Measurements from ENCODE around the gene RAP1GAP.

Gene RAP1GAP

GRCh38 chr1:21669258-21670058 lies at the start of gene RAP1GAP:
RAP1GAP (minus strand) TSS chr1:21669357; CDS start chr1:21620032, 49,325 bp downstream.
- DNase-seq (ENCODE audit: low read depth), result no peak

- no peak for DNase-seq (ENCODE audit: low read depth)
These were observed 47.0 kb upstream of the RAP1GAP start for GRCh38 chr1:21716169-21716568.

DNA sequence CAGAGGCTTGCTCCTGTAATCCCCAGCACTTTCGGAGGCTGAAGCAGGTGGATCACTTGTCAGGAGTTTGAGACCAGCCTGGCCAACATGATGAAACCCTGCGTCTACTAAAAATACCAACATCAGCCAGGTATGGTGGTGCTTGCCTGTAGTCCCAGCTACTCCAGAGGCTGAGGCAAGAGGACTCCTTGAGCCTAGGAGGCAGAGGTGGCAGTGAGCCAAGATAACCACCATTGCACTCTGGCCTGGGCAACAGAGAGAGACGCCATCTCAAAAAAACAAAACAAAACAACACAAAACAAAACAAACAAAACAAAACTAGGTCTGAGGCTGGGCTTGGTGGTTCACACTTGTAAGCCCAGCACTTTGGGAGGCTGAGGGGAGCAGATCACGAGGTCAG lies 38.7 kb upstream of the RAP1GAP start:
- no peak for DNase-seq (ENCODE audit: low read depth)

GRCh38 chr1:21707086-21707840 lies 38.1 kb upstream of the RAP1GAP start:
- no peak for DNase-seq (ENCODE audit: low read depth)

DNA sequence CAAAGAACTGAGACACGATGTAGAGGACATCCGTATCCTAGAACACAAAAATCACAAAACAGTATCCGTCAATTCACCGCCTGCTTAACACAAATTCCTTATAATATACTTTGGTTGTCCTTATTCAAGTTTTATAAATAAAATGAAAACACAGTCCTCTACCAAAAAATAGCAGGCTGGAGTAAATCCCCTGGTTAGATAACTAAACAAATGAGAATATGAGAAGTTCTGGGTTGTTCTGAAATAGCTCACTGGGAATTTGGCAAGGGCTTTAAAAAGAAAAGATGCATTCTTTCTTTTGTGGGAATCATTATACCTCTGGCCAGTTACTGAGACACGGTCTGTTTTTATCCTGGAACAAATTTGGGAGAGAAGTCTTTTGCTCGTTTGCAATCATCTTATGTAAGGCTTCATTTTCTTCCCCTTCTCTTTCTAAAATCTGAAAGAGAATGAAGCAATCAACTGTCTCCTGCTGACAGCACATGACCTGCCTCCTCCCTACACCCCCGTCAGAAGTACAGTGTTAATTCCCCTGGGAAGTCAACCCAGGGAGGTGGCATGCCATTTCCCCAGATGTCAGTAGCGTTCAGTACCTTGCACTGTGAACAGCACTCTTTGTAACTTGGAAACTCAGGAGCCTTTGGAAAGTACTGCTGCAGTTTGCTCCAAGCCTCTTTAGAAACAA lies 37.1 kb upstream of the RAP1GAP start:
- no peak for DNase-seq (ENCODE audit: low read depth)

DNA sequence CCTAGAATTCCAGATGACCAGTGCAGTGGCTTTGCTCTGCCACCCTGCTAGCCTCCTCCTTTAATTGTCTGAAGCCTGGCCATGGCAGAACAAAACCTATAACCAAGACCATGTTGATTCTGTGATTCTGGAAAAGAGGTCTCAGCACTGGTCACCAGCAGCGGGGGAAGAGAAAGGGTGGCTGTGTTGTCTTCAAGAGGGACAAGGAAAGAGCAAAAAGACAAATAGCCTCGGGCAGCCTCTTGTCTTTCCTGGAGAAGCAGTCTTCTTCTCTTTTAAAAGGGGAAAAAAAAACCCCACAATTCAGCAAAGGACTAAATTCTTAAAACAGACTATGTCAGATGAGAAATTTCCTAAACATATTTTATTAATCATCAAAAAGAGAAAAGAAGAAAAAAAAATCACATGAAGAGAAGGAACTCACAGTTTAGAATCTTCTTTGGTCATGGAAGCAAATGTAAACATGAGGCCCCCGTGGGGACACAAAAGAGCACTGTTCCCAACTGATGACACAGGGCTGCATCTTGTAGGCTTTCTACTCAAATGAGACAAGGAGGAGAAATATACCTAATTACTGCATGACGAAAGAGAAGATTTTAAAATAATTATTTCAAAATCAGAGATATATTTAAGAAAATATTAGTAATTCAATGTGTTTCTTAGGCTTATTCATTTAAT lies 36.3 kb upstream of the RAP1GAP start:
- DNase-seq (ENCODE audit: low read depth), result no peak

DNA sequence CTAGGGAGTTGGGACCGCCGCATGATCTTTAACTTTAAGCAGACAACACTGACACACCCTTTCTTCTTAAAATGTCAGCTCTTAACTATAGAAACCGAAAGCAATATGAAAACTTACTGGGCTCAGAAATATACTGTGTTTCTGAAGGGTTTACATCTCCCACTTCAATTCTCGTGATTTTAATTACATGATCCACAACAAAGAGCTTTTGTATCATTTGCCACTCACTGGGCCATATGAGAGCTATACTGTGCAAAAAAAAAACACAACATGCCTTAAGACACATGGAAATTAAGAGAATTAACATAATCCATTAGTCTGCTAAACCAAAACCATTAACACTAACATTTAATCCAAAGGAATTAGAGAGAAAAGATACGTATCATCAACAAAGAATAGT lies 35.0 kb upstream of the RAP1GAP start:
- DNase-seq (ENCODE audit: low read depth), result no peak

DNA sequence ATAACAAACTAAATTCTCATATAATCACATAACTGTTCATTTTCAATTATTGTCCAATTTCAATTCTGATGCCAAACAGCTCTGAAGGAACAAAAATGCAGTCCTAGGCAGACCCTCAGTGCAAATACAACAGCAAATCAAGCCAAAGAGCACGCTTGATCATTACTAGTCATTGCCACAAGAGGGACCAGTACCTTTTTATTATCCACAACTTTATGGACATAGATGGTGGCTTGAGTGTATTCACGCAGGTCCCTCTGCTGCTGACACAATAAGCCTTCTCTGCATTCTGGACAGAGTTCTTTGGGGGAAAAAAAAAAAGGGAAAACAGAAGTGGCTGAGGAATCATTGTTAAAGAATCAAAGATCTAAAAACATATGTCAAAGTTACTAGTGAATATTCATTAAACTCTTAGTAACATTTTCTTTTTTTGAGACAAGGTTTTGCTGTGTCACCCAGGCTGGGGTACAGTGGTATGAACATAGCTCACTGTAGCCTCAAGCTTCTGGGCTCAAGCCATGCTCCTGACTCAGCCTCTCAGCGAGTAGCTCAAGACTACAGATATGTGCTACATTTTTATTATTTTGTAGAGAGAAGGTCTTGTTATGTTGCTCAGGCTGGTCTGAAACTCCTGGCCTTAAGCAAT lies 34.3 kb upstream of the RAP1GAP start:
- DNase-seq (ENCODE audit: low read depth), result no peak

- no peak for DNase-seq (ENCODE audit: low read depth)
These were observed 33.6 kb upstream of the RAP1GAP start for GRCh38 chr1:21702780-21703179.

DNA sequence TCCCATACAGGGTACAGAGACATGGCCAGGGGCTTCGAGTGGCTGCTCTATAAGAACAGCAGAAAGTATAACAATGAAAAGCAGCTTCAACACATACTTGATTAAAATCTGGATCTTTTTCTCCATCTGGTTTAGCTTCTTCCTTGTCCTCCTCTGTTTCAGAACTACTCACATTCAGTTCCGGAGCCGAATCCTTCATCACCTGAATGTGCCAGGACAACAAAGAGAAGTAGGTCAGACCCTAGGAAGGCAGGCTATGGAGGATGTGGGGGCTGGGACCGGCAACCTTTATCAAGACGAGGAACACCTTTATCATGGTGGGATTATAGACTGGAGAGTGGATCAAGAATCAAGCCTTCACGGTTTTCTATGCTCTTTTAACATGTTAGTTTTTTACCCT lies 32.2 kb upstream of the RAP1GAP start:
- no peak for DNase-seq (ENCODE audit: low read depth)

DNA sequence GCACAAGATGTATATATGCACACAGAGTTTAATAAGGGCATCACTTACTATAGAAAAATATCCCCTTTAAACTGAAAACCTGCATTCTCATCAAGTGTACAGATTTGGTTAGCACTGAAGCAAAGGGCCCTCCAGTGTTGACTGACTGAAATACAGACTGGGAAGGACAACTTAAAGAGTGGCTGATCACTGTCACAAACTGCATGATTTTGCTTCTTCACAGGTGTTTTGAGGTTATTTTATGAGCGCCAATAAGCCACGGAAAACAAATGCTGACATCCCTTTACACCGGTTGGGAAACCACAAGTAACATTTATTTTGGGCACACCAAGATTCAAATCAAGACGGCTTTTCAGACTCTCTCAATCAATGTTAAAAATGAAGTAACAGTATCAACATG lies 30.9 kb upstream of the RAP1GAP start:
- DNase-seq (ENCODE audit: low read depth), result no peak

DNA sequence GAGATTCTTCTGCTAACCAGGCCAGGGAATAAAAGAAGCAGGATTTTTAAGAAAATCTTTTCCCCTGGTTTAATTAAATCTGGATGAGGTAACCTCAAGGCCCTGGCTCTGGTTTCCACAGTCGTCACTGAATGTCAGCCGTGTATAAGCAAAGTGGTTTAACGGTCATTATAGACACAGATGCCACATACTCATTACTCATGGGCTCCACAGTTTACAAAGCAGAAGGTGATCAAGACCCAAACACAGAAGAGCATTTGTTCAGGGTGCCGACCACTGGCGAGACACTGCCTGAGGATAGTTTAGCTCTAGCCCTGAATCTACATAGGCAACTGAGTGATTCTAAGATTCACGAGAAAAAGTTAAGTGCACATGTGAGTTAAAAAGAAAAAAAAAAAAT lies 27.8 kb upstream of the RAP1GAP start:
- no peak for DNase-seq (ENCODE audit: low read depth)

DNA sequence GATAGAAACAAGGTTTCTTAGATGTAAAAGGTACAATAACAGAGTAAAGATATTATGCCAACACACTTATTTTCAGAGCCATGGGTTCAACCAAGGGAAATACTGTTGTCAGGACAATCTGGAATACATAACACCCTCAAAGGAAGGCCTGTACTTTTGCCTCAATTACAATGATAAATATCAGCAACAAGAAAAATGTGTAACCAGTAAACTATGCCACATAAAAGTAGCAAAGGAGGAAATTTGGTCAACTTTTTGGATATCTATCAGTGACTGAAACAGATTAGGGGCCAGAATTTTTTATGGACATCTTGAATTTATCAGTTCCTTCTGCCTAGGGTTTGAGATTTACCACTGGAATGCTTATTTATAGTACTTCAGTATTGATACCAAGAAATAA lies 24.6 kb upstream of the RAP1GAP start:
- DNase-seq (ENCODE audit: low read depth), result no peak

GRCh38 chr1:21691739-21692138 lies 22.6 kb upstream of the RAP1GAP start:
- DNase-seq (ENCODE audit: low read depth), result no peak

DNA sequence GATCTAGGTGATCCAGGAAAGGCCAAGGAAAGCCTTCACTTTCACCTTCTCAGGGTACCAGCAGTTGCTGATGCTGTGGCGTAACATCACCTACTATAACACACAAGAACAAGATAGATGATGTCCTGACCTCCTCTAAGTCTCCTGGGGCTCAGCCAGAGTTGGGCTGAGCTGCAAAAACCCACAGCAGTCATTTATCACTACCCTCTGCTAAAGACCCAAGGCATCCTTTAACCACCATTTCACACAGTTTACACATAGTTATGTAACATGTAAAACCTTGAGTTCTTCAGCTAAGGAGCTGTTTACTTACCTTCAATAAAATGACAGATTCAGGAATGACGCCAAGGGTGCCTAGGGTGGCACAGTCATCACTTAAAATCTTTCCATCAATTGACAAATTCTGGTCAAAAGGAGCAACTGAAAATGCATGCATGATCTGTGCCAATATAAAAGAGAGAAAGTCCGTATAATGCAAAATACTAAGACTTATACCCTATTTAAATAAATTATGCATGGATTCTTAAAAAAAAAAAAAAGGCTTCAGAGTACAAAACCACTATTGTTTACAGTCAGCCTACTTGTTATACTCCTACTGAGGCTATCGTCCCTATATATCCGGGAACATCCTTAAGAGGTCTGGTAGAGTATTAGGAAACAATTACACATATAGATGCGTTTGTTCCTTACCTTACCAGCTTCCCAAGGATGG lies 20.7 kb upstream of the RAP1GAP start:
- no peak for DNase-seq (ENCODE audit: low read depth)

- no peak for DNase-seq (ENCODE audit: low read depth)
These were observed 17.9 kb upstream of the RAP1GAP start for GRCh38 chr1:21687081-21687529.

- no peak for DNase-seq (ENCODE audit: low read depth)
These were observed 17.0 kb upstream of the RAP1GAP start for GRCh38 chr1:21685946-21686678.

- no peak for DNase-seq (ENCODE audit: low read depth)
These were observed 12.3 kb upstream of the RAP1GAP start for GRCh38 chr1:21681426-21681825.

GRCh38 chr1:21680918-21681317 lies 11.8 kb upstream of the RAP1GAP start:
- no peak for DNase-seq (ENCODE audit: low read depth)

- no peak for DNase-seq (ENCODE audit: low read depth)
These were observed 11.2 kb upstream of the RAP1GAP start for GRCh38 chr1:21680381-21680780.
